Measurements from ENCODE around the gene EIF1AY.

EIF1AY gene

GRCh38 chrY:20576506-20576905 lies 930 bp downstream of the EIF1AY start:
- peak overlapping the region; percentile 86 for H3K4me3 ChIP-seq (ENCODE audit: low read length)
- no peaks in the 10 kb centered on the region for H3K9me2 ChIP-seq (replicated peaks; ENCODE audit: control insufficient read depth, low read length)
- H3K9me3 ChIP-seq (ENCODE audit: control insufficient read depth, insufficient read depth, low read length) = no peaks in the 10 kb centered on the region
- peak overlapping the region; percentile 77 for H3K4me2 ChIP-seq (ENCODE audit: low read length)
- 0 out of 2 replicates have a peak, but pooled peaks cover 3% of the 10 kb centered on the region for H4K20me1 ChIP-seq (ENCODE audit: control insufficient read depth, insufficient read depth, low read depth, low read length)
- peak; percentile 29 for TF ChIP-seq CTCF (IDR thresholded peaks at IDR 0.05; ENCODE audit: low read depth, low read length, poor library complexity, severe bottlenecking)
- TF ChIP-seq EZH2phosphoT487 (IDR thresholded peaks at IDR 0.05; ENCODE audit: borderline replicate concordance, low read length) = no peak
- no peaks in the 10 kb centered on the region for H3F3A ChIP-seq (ENCODE audit: control insufficient read depth, insufficient read depth)
- H3K4me1 ChIP-seq (ENCODE audit: control insufficient read depth, low read length) = peaks cover 31% of the 10 kb centered on the region
- H3K79me2 ChIP-seq (ENCODE audit: control insufficient read depth, low read length) = peaks cover 51% of the 10 kb centered on the region
- peak overlapping the region; percentile 78 for H3K27ac ChIP-seq (ENCODE audit: low read depth, low read length)
- H3K36me3 ChIP-seq (ENCODE audit: control insufficient read depth, low read length) = peaks cover 17% of the 10 kb centered on the region
- no peaks in the 10 kb centered on the region for H3K27me3 ChIP-seq (ENCODE audit: control insufficient read depth, low read length)

GRCh38 chrY:20578206-20578605 lies 2.6 kb downstream of the EIF1AY start:
- Histone ChIP-seq H3K9me3 (ENCODE audit: control insufficient read depth, insufficient read depth, low read length) (no peaks in the 10 kb centered on the region), H3K27me3 (ENCODE audit: control insufficient read depth, low read length) (no peaks in the 10 kb centered on the region), H3K4me2 (ENCODE audit: low read length) (peak overlapping the region; percentile 77), H3K27ac (ENCODE audit: low read depth, low read length) (no peak overlapping the region), H3K36me3 (ENCODE audit: control insufficient read depth, low read length) (peaks cover 21% of the 10 kb centered on the region), H4K20me1 (ENCODE audit: control insufficient read depth, insufficient read depth, low read depth, low read length) (0 out of 2 replicates have a peak, but pooled peaks cover 3% of the 10 kb centered on the region), H3K4me3 (ENCODE audit: low read length) (peak overlapping the region; percentile 17; the same call in 1 of the 2 replicates), H3K4me1 (ENCODE audit: control insufficient read depth, low read length) (peaks cover 27% of the 10 kb centered on the region), H3K79me2 (ENCODE audit: control insufficient read depth, low read length) (peaks cover 51% of the 10 kb centered on the region), H3K9me2 (replicated peaks; ENCODE audit: control insufficient read depth, low read length) (no peaks in the 10 kb centered on the region), H3F3A (ENCODE audit: control insufficient read depth, insufficient read depth) (no peaks in the 10 kb centered on the region)
- no peak for TF ChIP-seq EZH2phosphoT487 (IDR thresholded peaks at IDR 0.05; ENCODE audit: borderline replicate concordance, low read length)
- no peak for TF ChIP-seq CTCF (IDR thresholded peaks at IDR 0.05; ENCODE audit: low read depth, low read length, poor library complexity, severe bottlenecking)

GRCh38 chrY:20581687-20582086 lies 6.1 kb downstream of the EIF1AY start:
- Histone ChIP-seq H3K4me2 (ENCODE audit: low read length) (no peak overlapping the region), H3K4me1 (ENCODE audit: control insufficient read depth, low read length) (peaks cover 15% of the 10 kb centered on the region), H3K79me2 (ENCODE audit: control insufficient read depth, low read length) (peaks cover 30% of the 10 kb centered on the region), H3K36me3 (ENCODE audit: control insufficient read depth, low read length) (peaks cover 30% of the 10 kb centered on the region), H3K9me3 (ENCODE audit: control insufficient read depth, insufficient read depth, low read length) (no peaks in the 10 kb centered on the region), H3K9me2 (replicated peaks; ENCODE audit: control insufficient read depth, low read length) (no peaks in the 10 kb centered on the region), H4K20me1 (ENCODE audit: control insufficient read depth, insufficient read depth, low read depth, low read length) (0 out of 2 replicates have a peak, but pooled peaks cover 3% of the 10 kb centered on the region), H3K27me3 (ENCODE audit: control insufficient read depth, low read length) (no peaks in the 10 kb centered on the region), H3F3A (ENCODE audit: control insufficient read depth, insufficient read depth) (no peaks in the 10 kb centered on the region), H3K4me3 (ENCODE audit: low read length) (no peak overlapping the region), H3K27ac (ENCODE audit: low read depth, low read length) (no peak overlapping the region)
- no peak for TF ChIP-seq CTCF (IDR thresholded peaks at IDR 0.05; ENCODE audit: low read depth, low read length, poor library complexity, severe bottlenecking)
- TF ChIP-seq EZH2phosphoT487 (IDR thresholded peaks at IDR 0.05; ENCODE audit: borderline replicate concordance, low read length) = no peak
